DOHH2 (cell line): ENCODE results near the gene C1orf216.

ENCODE experiments used
- EZH2phosphoT487 ChIP-seq: fragments of 200-600 bp; sonication (generic); IDR thresholded peaks from 2 replicates; pipeline ENCODE4 v1.6.1; 2017; ENCODE audit warnings: borderline replicate concordance, mild to moderate bottlenecking, antibody characterized with exemption, low read length, moderate library complexity, mixed read lengths
- TF ChIP-seq, protein P1 (sequence below): fragments of 200-600 bp; sonication (generic); IDR thresholded peaks from one replicate; pipeline ENCODE4 v1.5.1; 2014; ENCODE audit warnings: antibody characterized with exemption, mild to moderate bottlenecking, low read depth, low read length; ENCODE audit not compliant: poor library complexity, severe bottlenecking

DNA sequence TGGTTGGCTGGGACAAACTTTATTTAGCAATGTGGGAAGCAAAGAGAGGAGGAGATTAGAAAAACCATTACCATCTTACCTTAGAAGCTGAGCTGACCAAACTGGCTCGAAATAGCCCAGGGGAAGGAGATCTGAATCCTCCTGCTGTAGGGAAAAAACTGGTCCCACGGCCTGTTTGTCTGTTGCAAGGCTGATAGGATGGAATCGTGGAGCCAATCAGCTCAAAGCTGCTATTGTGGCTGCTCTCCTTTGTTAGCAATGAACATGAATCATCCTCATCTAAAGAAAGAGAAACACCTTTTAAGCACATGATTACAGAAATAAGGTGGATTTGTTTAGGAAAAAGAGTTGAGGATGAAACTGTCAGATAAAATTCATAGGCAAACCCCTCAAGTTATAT, 29.6 kb upstream of the C1orf216 start:
- TF ChIP-seq, protein P1, sequence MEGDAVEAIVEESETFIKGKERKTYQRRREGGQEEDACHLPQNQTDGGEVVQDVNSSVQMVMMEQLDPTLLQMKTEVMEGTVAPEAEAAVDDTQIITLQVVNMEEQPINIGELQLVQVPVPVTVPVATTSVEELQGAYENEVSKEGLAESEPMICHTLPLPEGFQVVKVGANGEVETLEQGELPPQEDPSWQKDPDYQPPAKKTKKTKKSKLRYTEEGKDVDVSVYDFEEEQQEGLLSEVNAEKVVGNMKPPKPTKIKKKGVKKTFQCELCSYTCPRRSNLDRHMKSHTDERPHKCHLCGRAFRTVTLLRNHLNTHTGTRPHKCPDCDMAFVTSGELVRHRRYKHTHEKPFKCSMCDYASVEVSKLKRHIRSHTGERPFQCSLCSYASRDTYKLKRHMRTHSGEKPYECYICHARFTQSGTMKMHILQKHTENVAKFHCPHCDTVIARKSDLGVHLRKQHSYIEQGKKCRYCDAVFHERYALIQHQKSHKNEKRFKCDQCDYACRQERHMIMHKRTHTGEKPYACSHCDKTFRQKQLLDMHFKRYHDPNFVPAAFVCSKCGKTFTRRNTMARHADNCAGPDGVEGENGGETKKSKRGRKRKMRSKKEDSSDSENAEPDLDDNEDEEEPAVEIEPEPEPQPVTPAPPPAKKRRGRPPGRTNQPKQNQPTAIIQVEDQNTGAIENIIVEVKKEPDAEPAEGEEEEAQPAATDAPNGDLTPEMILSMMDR, result no peak
- no peak for TF ChIP-seq EZH2phosphoT487
